SK-N-DZ (cell line): Measurements from ENCODE around the gene HTR7.

Experiments
- DNase-seq: peaks from one replicate; pipeline ENCODE4 v3.0.0-alpha.2; 2015; ENCODE audit warnings: low spot score
- small RNA-seq, 2 experiments: library from RNA; depleted of rRNA; stranded (forward); fragments of <200 nt; gene quantifications; one replicate each; pipeline ENCODE3, GENCODE V24; 2014

The HTR7 gene

GRCh38 chr10:90741926-90742565, 115.8 kb downstream of the HTR7 start:
- DNase-seq = no peak

- no peak for DNase-seq
Observed at GRCh38 chr10:90740265-90740664, 117.6 kb downstream of the HTR7 start.

- no peak for DNase-seq
Observed at GRCh38 chr10:90738885-90739284, 119.0 kb downstream of the HTR7 start.

- no peak for DNase-seq
Observed at GRCh38 chr10:90734415-90734814, 123.4 kb downstream of the HTR7 start.

- no peak for DNase-seq
Observed at GRCh38 chr10:90732581-90732980, 125.3 kb downstream of the HTR7 start.

GRCh38 chr10:90723416-90724068, 134.3 kb downstream of the HTR7 start:
- no peak for DNase-seq

- DNase-seq = no peak
Observed at GRCh38 chr10:90722832-90723231, 135.0 kb downstream of the HTR7 start.

GRCh38 chr10:90718182-90718581, 139.7 kb downstream of the HTR7 start:
- peak; percentile 20 for DNase-seq

GRCh38 chr10:90712529-90712928, 145.3 kb downstream of the HTR7 start:
- DNase-seq = no peak

GRCh38 chr10:90709727-90710126, 148.1 kb downstream of the HTR7 start:
- DNase-seq = no peak

GRCh38 chr10:90707657-90708056, 150.2 kb downstream of the HTR7 start:
- no peak for DNase-seq

GRCh38 chr10:90701428-90701827, 156.4 kb downstream of the HTR7 start:
- DNase-seq = no peak

- no peak for DNase-seq
Observed at GRCh38 chr10:90695915-90696676, 161.7 kb downstream of the HTR7 start.

Small RNA genes lying within 50 kb of the gene (small RNA-seq; reads per million reads assigned to genes)
- 0 reads per million in 2 experiments for gene RF00019
